HS-27A (cell line): Measurements from ENCODE around the gene CPEB1.
"Not testable (repeated sequence)": the region's sequence is repeated elsewhere in the genome, so short reads cannot be mapped to it uniquely, and the experiment has no call there.

Experiments used
- DNase-seq: peaks from one replicate; pipeline ENCODE4 v3.0.0-alpha.2; 2012; ENCODE audit warnings: low read depth, missing footprints

CPEB1 gene

GRCh38 chr15:82513587-82513986 lies 133.6 kb downstream of the CPEB1 start:
- not testable (repeated sequence) for DNase-seq

GRCh38 chr15:82507693-82508092 lies 139.5 kb downstream of the CPEB1 start:
- not testable (repeated sequence) for DNase-seq

- DNase-seq, result not testable (repeated sequence)
These were observed 140.1 kb downstream of the CPEB1 start for GRCh38 chr15:82507087-82507486.

- not testable (repeated sequence) for DNase-seq
These were observed 141.3 kb downstream of the CPEB1 start for GRCh38 chr15:82505842-82506241.

GRCh38 chr15:82504074-82504473 lies 143.1 kb downstream of the CPEB1 start:
- not testable (repeated sequence) for DNase-seq

- not testable (repeated sequence) for DNase-seq
These were observed 144.3 kb downstream of the CPEB1 start for GRCh38 chr15:82502700-82503339.

GRCh38 chr15:82500772-82501171 lies 146.4 kb downstream of the CPEB1 start:
- not testable (repeated sequence) for DNase-seq

GRCh38 chr15:82497978-82498377 lies 149.2 kb downstream of the CPEB1 start:
- DNase-seq, result not testable (repeated sequence)
